OCI-LY3 (cell line): ENCODE results near the gene IQGAP2.

Experiments used
- CTCF ChIP-seq: fragments of 200-600, 300-600 bp; sonication (generic); IDR thresholded peaks from 2 replicates; pipeline ENCODE4 v1.5.1; 2014; ENCODE audit warnings: antibody characterized with exemption, low read length, low read depth
- EZH2phosphoT487 ChIP-seq: fragments of 200-600 bp; shearing (Covaris generic); IDR thresholded peaks from 2 replicates; pipeline ENCODE4 v1.6.1; 2018; ENCODE audit warnings: antibody characterized with exemption, mixed run types, low read depth

- TF ChIP-seq CTCF (no peak), EZH2phosphoT487 (no peak)
These were observed 285.8 kb downstream of the IQGAP2 start for GRCh38 chr5:76688836-76689235.
